ENCODE measurements around the gene RUSF1.
"Not testable (repeated sequence)": the region's sequence is repeated elsewhere in the genome, so short reads cannot be mapped to it uniquely, and the experiment has no call there.

Gene RUSF1

GRCh38 chr16:31453255-31454204 is 54.7 kb downstream of the RUSF1 start:
- in situ Hi-C loops (cut with MboI; ENCODE audit: low sequenced_read_pairs) = no loop called here

- in situ Hi-C loops (cut with MboI; ENCODE audit: low sequenced_read_pairs) = no loop called here
These were observed 55.5 kb downstream of the RUSF1 start for GRCh38 chr16:31452631-31453106.

- in situ Hi-C loops (cut with MboI; ENCODE audit: low sequenced_read_pairs) = no loop called here
These were observed 56.4 kb downstream of the RUSF1 start for GRCh38 chr16:31451681-31452351.

- in situ Hi-C loops (cut with MboI; ENCODE audit: low sequenced_read_pairs) = no loop called here
These were observed 57.0 kb downstream of the RUSF1 start for GRCh38 chr16:31451201-31451600.

- in situ Hi-C loops (cut with MboI; ENCODE audit: low sequenced_read_pairs) = not testable (repeated sequence)
These were observed 62.3 kb downstream of the RUSF1 start for GRCh38 chr16:31445931-31446330.

GRCh38 chr16:31441956-31442355 is 66.2 kb downstream of the RUSF1 start:
- in situ Hi-C loops (cut with MboI; ENCODE audit: low sequenced_read_pairs) = no loop called here

GRCh38 chr16:31440516-31441184 is 67.5 kb downstream of the RUSF1 start:
- in situ Hi-C loops (cut with MboI; ENCODE audit: low sequenced_read_pairs) = no loop called here

GRCh38 chr16:31439519-31439918 is 68.7 kb downstream of the RUSF1 start:
- in situ Hi-C loops (cut with MboI; ENCODE audit: low sequenced_read_pairs) = no loop called here
